HepG2 (cell line): Measurements from ENCODE around the gene EFEMP2. TPM values are rescaled to one million over a fixed set of nuclear protein-coding genes. Genes with fewer than 3 reads are reported as not detected.

Experiments
- ARNT2 ChIP-seq: sonication (generic); formaldehyde crosslinking; IDR thresholded peaks from 2 replicates; pipeline ENCODE4 v1.8.0; 2022; ENCODE audit warnings: mild to moderate bottlenecking, low read depth, missing genetic modification reagents, moderate library complexity
- ATF1 ChIP-seq: IDR thresholded peaks from 2 replicates; pipeline ENCODE4 v1.6.1; 2016; ENCODE audit warnings: mild to moderate bottlenecking, control low read depth
- ATF7 ChIP-seq, 2 experiments: fragments of 450-650 bp in 1 of 2; sonication (generic) in 1 of 2; formaldehyde crosslinking in 1 of 2; IDR thresholded peaks; 2 replicates each; pipeline versions ENCODE4 v1.4.0 to v1.6.1; 2016 to 2020; ENCODE audit warnings: antibody characterized with exemption in 1 of 2, mild to moderate bottlenecking in 1 of 2, missing genetic modification reagents in 1 of 2
- CBX1 ChIP-seq: IDR thresholded peaks from one replicate; pipeline ENCODE4 v1.6.1; 2016; ENCODE audit warnings: antibody characterized with exemption, low read depth
- CENPX ChIP-seq: sonication (generic); formaldehyde crosslinking; IDR thresholded peaks from 2 replicates; pipeline ENCODE4 v1.9.0; 2021; ENCODE audit warnings: mild to moderate bottlenecking, missing genetic modification reagents, moderate library complexity
- DNMT3B ChIP-seq: conservative IDR thresholded peaks from 2 replicates; pipeline ENCODE4 v1.6.1; 2016; ENCODE audit warnings: missing biosample characterization, control low read depth
- HMG20A ChIP-seq: IDR thresholded peaks from 2 replicates; pipeline ENCODE4 v1.6.1; 2016; ENCODE audit warnings: borderline replicate concordance
- MIER2 ChIP-seq: IDR thresholded peaks from 2 replicates; pipeline ENCODE4 v1.6.1; 2016; ENCODE audit warnings: missing biosample characterization, missing genetic modification reagents
- NBN ChIP-seq: fragments of 450-650 bp; conservative IDR thresholded peaks from 2 replicates; pipeline ENCODE4 v1.6.1; 2017
- NR2F6 ChIP-seq, 2 experiments: IDR thresholded peaks; 2 replicates each; pipeline ENCODE4 v1.6.1; 2016; ENCODE audit warnings: antibody characterized with exemption in 1 of 2, mild to moderate bottlenecking in 1 of 2
- ONECUT2 ChIP-seq: sonication (generic); formaldehyde crosslinking; IDR thresholded peaks from 2 replicates; pipeline ENCODE4 v1.4.0; 2020; ENCODE audit warnings: missing genetic modification reagents
- RFXANK ChIP-seq: IDR thresholded peaks from 2 replicates; pipeline ENCODE4 v1.6.1; 2016
- ZBTB1 ChIP-seq: sonication (generic); formaldehyde crosslinking; IDR thresholded peaks from 2 replicates; pipeline ENCODE4 v1.4.0; 2020; ENCODE audit warnings: missing genetic modification reagents, borderline replicate concordance
- ZBTB21 ChIP-seq: sonication (generic); formaldehyde crosslinking; IDR thresholded peaks from 2 replicates; pipeline ENCODE4 v1.4.0; 2020; ENCODE audit warnings: missing genetic modification reagents
- ZNF337 ChIP-seq: sonication (generic); formaldehyde crosslinking; IDR thresholded peaks from 2 replicates; pipeline ENCODE4 v1.5.1; 2020; ENCODE audit warnings: missing genetic modification reagents, low read depth, mild to moderate bottlenecking, borderline replicate concordance
- ZNF430 ChIP-seq: sonication (generic); formaldehyde crosslinking; IDR thresholded peaks from 2 replicates; pipeline ENCODE4 v1.9.0; 2021; ENCODE audit warnings: mild to moderate bottlenecking, missing genetic modification reagents
- ZNF598 ChIP-seq: sonication (generic); formaldehyde crosslinking; IDR thresholded peaks from 2 replicates; pipeline ENCODE4 v1.5.1; 2020; ENCODE audit warnings: mild to moderate bottlenecking, missing genetic modification reagents, borderline replicate concordance
- ZNF605 ChIP-seq: sonication (generic); formaldehyde crosslinking; IDR thresholded peaks from 2 replicates; pipeline ENCODE4 v1.8.0; 2022; ENCODE audit warnings: mild to moderate bottlenecking, missing genetic modification reagents
- ZNF619 ChIP-seq: sonication (generic); formaldehyde crosslinking; IDR thresholded peaks from 2 replicates; pipeline ENCODE4 v1.4.0; 2020; ENCODE audit warnings: mild to moderate bottlenecking, missing genetic modification reagents
- ZNF720 ChIP-seq: sonication (generic); formaldehyde crosslinking; IDR thresholded peaks from 2 replicates; pipeline ENCODE4 v1.4.0; 2020; ENCODE audit warnings: missing genetic modification reagents
- ZNF773 ChIP-seq: sonication (generic); formaldehyde crosslinking; IDR thresholded peaks from 2 replicates; pipeline ENCODE4 v1.4.0; 2020; ENCODE audit warnings: missing genetic modification reagents, borderline replicate concordance
- ZNF788 ChIP-seq: sonication (generic); formaldehyde crosslinking; IDR thresholded peaks from 2 replicates; pipeline ENCODE4 v1.5.0; 2020; ENCODE audit warnings: mild to moderate bottlenecking, missing genetic modification reagents, borderline replicate concordance
- polyA plus RNA-seq, 8 experiments: library from polyadenylated mRNA; depleted of rRNA in 3 of 8; stranded (reverse) in 7 of 8; unstranded in 1 of 8; fragments of >200 nt; fragmentation: Illumina TruSeq in 4 of 8; extraction: Trizol in 4 of 8; gene quantifications; 2 replicates each; pipeline versions ENCODE4 v1.2.1 to v1.2.3, GENCODE V29; 2011 to 2016; ENCODE audit warnings: low read depth in 4 of 8, missing spikeins in 1 of 8, mixed read lengths in 1 of 8; ENCODE audit not compliant: insufficient read depth in 1 of 8
- total RNA-seq, 5 experiments: library from RNA; depleted of rRNA; stranded (reverse); fragments of >200 nt; fragmentation: Illumina TruSeq; extraction: Trizol; gene quantifications; 2 replicates each; pipeline ENCODE4 v1.2.3, GENCODE V29; 2016; ENCODE audit warnings: low read depth in 1 of 5
- TF ChIP-seq, protein P1 (sequence below): IDR thresholded peaks from 2 replicates; pipeline ENCODE4 v1.6.1; 2018; ENCODE audit warnings: missing genetic modification reagents, mild to moderate bottlenecking, missing compliant biosample characterization
- TF ChIP-seq, protein P2 (sequence below): sonication (generic); formaldehyde crosslinking; IDR thresholded peaks from 2 replicates; pipeline ENCODE4 v1.8.0; 2022; ENCODE audit warnings: missing genetic modification reagents, mild to moderate bottlenecking, borderline replicate concordance
- TF ChIP-seq, protein P3 (sequence below): sonication (generic); formaldehyde crosslinking; IDR thresholded peaks from 2 replicates; pipeline ENCODE4 v1.8.1; 2023; ENCODE audit warnings: missing genetic modification reagents, mild to moderate bottlenecking, borderline replicate concordance
- TF ChIP-seq, protein P4 (sequence below): sonication (generic); formaldehyde crosslinking; IDR thresholded peaks from 2 replicates; pipeline ENCODE4 v1.4.0; 2020; ENCODE audit warnings: missing genetic modification reagents

EFEMP2 gene
- total and polyA plus RNA-seq, 2 of the 13 experiments (the other 11 are each of a cell fraction or from before 2014, with no cell fraction given): 7.4 to 29.7 TPM

DNA sequence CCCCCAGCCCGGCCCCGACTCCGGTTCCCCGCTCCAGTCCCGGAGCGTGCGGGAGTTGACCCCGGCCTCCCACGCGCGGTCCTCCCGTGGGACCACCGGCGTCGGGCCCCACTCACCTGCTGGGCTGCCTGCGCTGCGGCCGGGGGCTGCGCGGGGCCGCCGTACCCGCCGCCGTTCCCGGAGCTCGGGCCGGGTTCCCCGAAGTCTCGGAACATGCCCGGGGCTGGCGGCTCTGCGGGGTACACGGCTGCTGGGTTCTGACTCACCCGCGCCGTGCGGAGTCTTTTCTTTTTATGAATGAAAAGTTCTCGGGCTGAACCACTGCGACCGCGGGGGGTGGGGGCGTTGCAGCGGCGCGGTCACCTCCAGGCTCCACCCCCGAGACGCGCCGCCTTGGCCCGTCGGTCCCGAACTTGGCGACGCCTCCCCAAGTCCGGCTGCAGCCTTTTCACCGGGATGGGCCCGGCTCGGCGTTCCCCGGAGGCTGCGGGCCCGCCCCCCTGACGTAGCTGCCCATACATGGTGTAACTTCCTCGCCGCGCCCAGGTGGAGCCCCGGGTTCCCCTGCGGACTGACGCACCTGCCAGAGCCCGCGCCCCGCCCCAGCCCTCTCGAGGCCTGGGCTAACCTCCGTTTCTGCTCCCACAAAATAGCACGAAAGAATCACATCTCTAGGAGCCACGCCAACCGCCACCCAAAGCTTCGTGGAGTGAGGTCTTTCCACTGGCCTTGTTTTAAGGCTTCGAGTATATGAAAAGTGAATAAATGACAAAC lies 27.7 kb upstream of the EFEMP2 start, which contains the start of gene FOSL1 (continued):
- TF ChIP-seq HMG20A (CRISPR knock-in tag) (no peak), CBX1 (no peak), ONECUT2 (CRISPR knock-in tag) (no peak), ZNF788 (CRISPR knock-in tag) (peak; percentile 51; the same call in 1 of the 2 replicates), ZNF605 (no peak), CENPX (no peak), NR2F6 (IDR thresholded peaks at IDR 0.05) (no peak), NR2F6 (CRISPR knock-in tag; IDR thresholded peaks at IDR 0.05) (peak; percentile 36; the same call in 1 of the 2 replicates), ZNF773 (CRISPR knock-in tag) (no peak), ZNF430 (CRISPR knock-in tag) (no peak), ZNF619 (no peak), ATF1 (peak; percentile 73), ZNF720 (CRISPR knock-in tag) (no peak), ZNF598 (CRISPR knock-in tag) (peak; percentile 60; the same call in 1 of the 2 replicates), RFXANK (CRISPR knock-in tag) (0 out of 2 replicates have a peak, but pooled peaks have one; percentile 34), ZBTB1 (no peak), ATF7 (IDR thresholded peaks at IDR 0.05) (no peak; the same call in 1 of the 2 replicates), ATF7 (CRISPR knock-in tag; IDR thresholded peaks at IDR 0.05) (no peak), MIER2 (CRISPR knock-in tag) (no peak), ARNT2 (CRISPR knock-in tag) (peak; percentile 83), ZNF337 (no peak), ZBTB21 (CRISPR knock-in tag) (no peak), NBN (no peak), DNMT3B (no peak)
- TF ChIP-seq, protein P1, sequence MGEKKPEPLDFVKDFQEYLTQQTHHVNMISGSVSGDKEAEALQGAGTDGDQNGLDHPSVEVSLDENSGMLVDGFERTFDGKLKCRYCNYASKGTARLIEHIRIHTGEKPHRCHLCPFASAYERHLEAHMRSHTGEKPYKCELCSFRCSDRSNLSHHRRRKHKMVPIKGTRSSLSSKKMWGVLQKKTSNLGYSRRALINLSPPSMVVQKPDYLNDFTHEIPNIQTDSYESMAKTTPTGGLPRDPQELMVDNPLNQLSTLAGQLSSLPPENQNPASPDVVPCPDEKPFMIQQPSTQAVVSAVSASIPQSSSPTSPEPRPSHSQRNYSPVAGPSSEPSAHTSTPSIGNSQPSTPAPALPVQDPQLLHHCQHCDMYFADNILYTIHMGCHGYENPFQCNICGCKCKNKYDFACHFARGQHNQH (CRISPR knock-in tag): peak; percentile 62; the same call in 1 of the 2 replicates
- TF ChIP-seq, protein P2, sequence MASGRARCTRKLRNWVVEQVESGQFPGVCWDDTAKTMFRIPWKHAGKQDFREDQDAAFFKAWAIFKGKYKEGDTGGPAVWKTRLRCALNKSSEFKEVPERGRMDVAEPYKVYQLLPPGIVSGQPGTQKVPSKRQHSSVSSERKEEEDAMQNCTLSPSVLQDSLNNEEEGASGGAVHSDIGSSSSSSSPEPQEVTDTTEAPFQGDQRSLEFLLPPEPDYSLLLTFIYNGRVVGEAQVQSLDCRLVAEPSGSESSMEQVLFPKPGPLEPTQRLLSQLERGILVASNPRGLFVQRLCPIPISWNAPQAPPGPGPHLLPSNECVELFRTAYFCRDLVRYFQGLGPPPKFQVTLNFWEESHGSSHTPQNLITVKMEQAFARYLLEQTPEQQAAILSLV (CRISPR knock-in tag): 0 out of 2 replicates have a peak, but pooled peaks have one; percentile 42
- TF ChIP-seq, protein P3, sequence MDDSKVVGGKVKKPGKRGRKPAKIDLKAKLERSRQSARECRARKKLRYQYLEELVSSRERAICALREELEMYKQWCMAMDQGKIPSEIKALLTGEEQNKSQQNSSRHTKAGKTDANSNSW (CRISPR knock-in tag): no peak; the same call in 1 of the 2 replicates
- TF ChIP-seq, protein P4, sequence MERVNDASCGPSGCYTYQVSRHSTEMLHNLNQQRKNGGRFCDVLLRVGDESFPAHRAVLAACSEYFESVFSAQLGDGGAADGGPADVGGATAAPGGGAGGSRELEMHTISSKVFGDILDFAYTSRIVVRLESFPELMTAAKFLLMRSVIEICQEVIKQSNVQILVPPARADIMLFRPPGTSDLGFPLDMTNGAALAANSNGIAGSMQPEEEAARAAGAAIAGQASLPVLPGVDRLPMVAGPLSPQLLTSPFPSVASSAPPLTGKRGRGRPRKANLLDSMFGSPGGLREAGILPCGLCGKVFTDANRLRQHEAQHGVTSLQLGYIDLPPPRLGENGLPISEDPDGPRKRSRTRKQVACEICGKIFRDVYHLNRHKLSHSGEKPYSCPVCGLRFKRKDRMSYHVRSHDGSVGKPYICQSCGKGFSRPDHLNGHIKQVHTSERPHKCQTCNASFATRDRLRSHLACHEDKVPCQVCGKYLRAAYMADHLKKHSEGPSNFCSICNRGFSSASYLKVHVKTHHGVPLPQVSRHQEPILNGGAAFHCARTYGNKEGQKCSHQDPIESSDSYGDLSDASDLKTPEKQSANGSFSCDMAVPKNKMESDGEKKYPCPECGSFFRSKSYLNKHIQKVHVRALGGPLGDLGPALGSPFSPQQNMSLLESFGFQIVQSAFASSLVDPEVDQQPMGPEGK: peak; percentile 79
